Fibroblast of lung (primary cell): Measurements from ENCODE around the gene METTL1. TPM values are rescaled to one million over a fixed set of nuclear protein-coding genes. Genes with fewer than 3 reads are reported as not detected.
"Not testable (repeated sequence)": the region's sequence is repeated elsewhere in the genome, so short reads cannot be mapped to it uniquely, and the experiment has no call there.

Experiments used
- DNase-seq, 2 donors: peaks; one replicate each; pipeline versions ENCODE4 v3.0.0 to v3.0.0-alpha.2; 2010; ENCODE audit warnings: low read depth in 2 of 2
- H2AFZ ChIP-seq: 2 replicates; pipeline ENCODE4 v1.5.1; 2012; ENCODE audit warnings: low read length, control low read depth, inconsistent platforms
- H3K27ac ChIP-seq: 2 replicates; pipeline ENCODE4 v1.5.1; 2011; ENCODE audit warnings: low read length, control low read depth; ENCODE audit not compliant: insufficient read depth
- H3K27me3 ChIP-seq: 2 replicates; pipeline ENCODE4 v1.5.1; 2011; ENCODE audit warnings: mild to moderate bottlenecking, low read length; ENCODE audit not compliant: control insufficient read depth, insufficient read depth
- H3K36me3 ChIP-seq: 2 replicates; pipeline ENCODE4 v1.5.1; 2011; ENCODE audit warnings: low read length; ENCODE audit not compliant: control insufficient read depth, insufficient read depth
- H3K4me1 ChIP-seq: 2 replicates; pipeline ENCODE4 v1.5.1; 2011; ENCODE audit warnings: low read length; ENCODE audit not compliant: control insufficient read depth, insufficient read depth; ENCODE audit errors: extremely low read depth
- H3K4me2 ChIP-seq: 2 replicates; pipeline ENCODE4 v1.5.1; 2011; ENCODE audit warnings: low read length, control low read depth; ENCODE audit not compliant: insufficient read depth; ENCODE audit errors: extremely low read depth
- H3K4me3 ChIP-seq, 4 experiments: fragments of 200-600 bp in 1 of 4; sonication (generic) in 1 of 4; replicated peaks in 1 of 4; 2 replicates each; pipeline ENCODE4 v1.5.1; 2011 to 2016; ENCODE audit warnings: low read length in 4 of 4, low read depth in 3 of 4, mild to moderate bottlenecking in 3 of 4, control low read depth in 2 of 4, inconsistent platforms in 1 of 4, mixed read lengths in 1 of 4; ENCODE audit not compliant: insufficient read depth in 1 of 4; ENCODE audit errors: control extremely low read depth in 1 of 4
- H3K79me2 ChIP-seq: 2 replicates; pipeline ENCODE4 v1.5.1; 2012; ENCODE audit warnings: mild to moderate bottlenecking, low read length, inconsistent platforms; ENCODE audit not compliant: control insufficient read depth, insufficient read depth
- H3K9ac ChIP-seq: 2 replicates; pipeline ENCODE4 v1.5.1; 2011; ENCODE audit warnings: mild to moderate bottlenecking, low read length, control low read depth; ENCODE audit not compliant: insufficient read depth
- H3K9me3 ChIP-seq: 2 replicates; pipeline ENCODE4 v1.5.1; 2012; ENCODE audit warnings: low read depth, low read length; ENCODE audit not compliant: control insufficient read depth, insufficient read depth
- H4K20me1 ChIP-seq: 2 replicates; pipeline ENCODE4 v1.5.1; 2011; ENCODE audit warnings: low read length; ENCODE audit not compliant: control insufficient read depth, insufficient read depth; ENCODE audit errors: extremely low read depth
- CTCF ChIP-seq, 2 donors: IDR thresholded peaks in 1 of 2; conservative IDR thresholded peaks in 1 of 2; 1 replicate in 1 of 2; 2 replicates in 1 of 2; pipeline ENCODE4 v1.5.1; 2011 to 2012; ENCODE audit warnings: low read length in 2 of 2, control low read depth in 1 of 2, inconsistent platforms in 1 of 2, low read depth in 1 of 2, mild to moderate bottlenecking in 1 of 2
- EZH2 ChIP-seq: IDR thresholded peaks from 2 replicates; pipeline ENCODE4 v1.5.1; 2012; ENCODE audit warnings: low read length, control low read depth, mild to moderate bottlenecking; ENCODE audit errors: missing control alignments
- polyA plus RNA-seq, 2 donors: library from polyadenylated mRNA; depleted of rRNA in 1 of 2; stranded (reverse) in 1 of 2; unstranded in 1 of 2; fragments of >200 nt; gene quantifications; 2 replicates each; pipeline ENCODE4 v1.2.1, GENCODE V29; 2011 to 2012; ENCODE audit warnings: missing spikeins in 1 of 2
- total RNA-seq: library from RNA; depleted of rRNA; stranded (reverse); fragments of >200 nt; gene quantifications from 2 replicates; pipeline ENCODE4 v1.2.1, GENCODE V29; 2014

The METTL1 gene
- total and polyA plus RNA-seq, 2 donors (not counting 1 experiment from before 2014, with no cell fraction given) = 3.5 to 16.9 TPM

GRCh38 chr12:57723630-57723962 is 48.3 kb downstream of the METTL1 start:
- DNase-seq = no peak
- Histone ChIP-seq H2AFZ (no peak overlapping the region), H3K9me3 (no peaks in the 10 kb centered on the region), H3K27ac (no peak overlapping the region), H3K4me1 (peaks cover 5% of the 10 kb centered on the region), H4K20me1 (no peaks in the 10 kb centered on the region), H3K27me3 (no peaks in the 10 kb centered on the region), H3K36me3 (peaks cover 8% of the 10 kb centered on the region), H3K9ac (no peak overlapping the region), H3K4me2 (no peak overlapping the region), H3K4me3 (no peak overlapping the region), H3K79me2 (no peaks in the 10 kb centered on the region)
- TF ChIP-seq EZH2 (no peak), CTCF (conservative IDR thresholded peaks at IDR 0.05 in 1 of 2, IDR thresholded peaks at IDR 0.05 in 1 of 2; ENCODE audit: low read depth in 1 of 2, low read length in 2 of 2) (no peak)

GRCh38 chr12:57722716-57723629 is 48.9 kb downstream of the METTL1 start:
- Histone ChIP-seq H3K4me1 (peaks cover 5% of the 10 kb centered on the region), H3K4me2 (no peak overlapping the region), H3K79me2 (no peaks in the 10 kb centered on the region)

GRCh38 chr12:57721846-57722608 is 49.9 kb downstream of the METTL1 start:
- H3K4me2 ChIP-seq, DNase-seq, H3K9ac ChIP-seq, H3K27ac ChIP-seq, H3K79me2 ChIP-seq, H4K20me1 ChIP-seq, H3K9me3 ChIP-seq, H3K4me3 ChIP-seq, H3K27me3 ChIP-seq, H2AFZ ChIP-seq, H3K4me1 ChIP-seq: not testable (repeated sequence)
- H3K36me3 ChIP-seq = peaks cover 12% of the 10 kb centered on the region

More at GRCh38 chr12:57722716-57723629, 48.9 kb downstream of the METTL1 start:
- Histone ChIP-seq H3K4me3 (no peak overlapping the region), H2AFZ (no peak overlapping the region), H3K27me3 (no peaks in the 10 kb centered on the region), H4K20me1 (no peaks in the 10 kb centered on the region), H3K36me3 (peaks cover 10% of the 10 kb centered on the region), H3K9me3 (no peaks in the 10 kb centered on the region), H3K27ac (no peak overlapping the region), H3K9ac (no peak overlapping the region)
- no peak for TF ChIP-seq CTCF (conservative IDR thresholded peaks at IDR 0.05 in 1 of 2, IDR thresholded peaks at IDR 0.05 in 1 of 2; ENCODE audit: low read depth in 1 of 2, low read length in 2 of 2)
- TF ChIP-seq EZH2 = no peak
- no peak for DNase-seq
